K562 (cell line): ENCODE data around the gene FAM131C. TPM values are rescaled to one million over a fixed set of nuclear protein-coding genes. Genes with fewer than 3 reads are reported as not detected.

ENCODE experiments used
- ADNP ChIP-seq: fragments of 200-800 bp; sonication (Bioruptor generic); IDR thresholded peaks from 2 replicates; pipeline ENCODE4 v1.6.1; 2016; ENCODE audit warnings: missing genetic modification characterization, missing compliant biosample characterization
- ARID1B ChIP-seq: fragments of 450-650 bp; IDR thresholded peaks from 2 replicates; pipeline ENCODE4 v1.6.1; 2016; ENCODE audit warnings: antibody characterized with exemption, mild to moderate bottlenecking, inconsistent platforms
- BHLHE40 ChIP-seq: IDR thresholded peaks from 2 replicates; pipeline ENCODE4 v1.6.1; 2011; ENCODE audit warnings: low read length, improper control_type of control experiment
- ZNF282 ChIP-seq: sonication (generic); formaldehyde crosslinking; IDR thresholded peaks from 2 replicates; pipeline ENCODE4 v1.8.1; 2023; ENCODE audit warnings: missing genetic modification reagents
- polyA plus RNA-seq, 8 experiments: library from polyadenylated mRNA; depleted of rRNA in 4 of 8; stranded (reverse) in 5 of 8; unstranded in 3 of 8; fragments of >200 nt; fragmentation: Nextera tagmentation in 2 of 8; fragmentation: Illumina TruSeq in 1 of 8; extraction: Ambion mirVana in 2 of 8; extraction: Trizol in 1 of 8; gene quantifications; 2 replicates each; pipeline versions ENCODE4 v1.2.1 to v1.2.3, GENCODE V29; 2011 to 2014; ENCODE audit warnings: inconsistent platforms in 1 of 8, missing spikeins in 1 of 8
- total RNA-seq, 7 experiments: library from RNA; depleted of rRNA in 6 of 7; stranded (reverse); fragments of >200 nt in 6 of 7; fragmentation: Illumina TruSeq in 2 of 7; extraction: Trizol in 2 of 7; gene quantifications; 2 replicates each; pipeline versions ENCODE4 v1.2.1 to v1.2.3, GENCODE V29; 2011 to 2021; ENCODE audit warnings: low replicate concordance in 1 of 7
- TF ChIP-seq, protein P1 (sequence below): sonication (generic); formaldehyde crosslinking; IDR thresholded peaks from 2 replicates; pipeline ENCODE4 v1.8.0; 2022; ENCODE audit warnings: missing genetic modification reagents, mild to moderate bottlenecking, moderate library complexity, borderline replicate concordance
- TF ChIP-seq, protein P2 (sequence below): fragments of 200-800 bp; sonication (Bioruptor generic); IDR thresholded peaks from 2 replicates; pipeline ENCODE4 v1.6.1; 2017; ENCODE audit warnings: missing genetic modification characterization, missing compliant biosample characterization
- TF ChIP-seq, protein P3 (sequence below), 2 experiments: fragments of 450-650 bp in 1 of 2; sonication (generic) in 1 of 2; formaldehyde crosslinking in 1 of 2; IDR thresholded peaks in 1 of 2; conservative IDR thresholded peaks in 1 of 2; 2 replicates each; pipeline versions ENCODE4 v1.6.1 to v1.8.1; 2016 to 2023; ENCODE audit warnings: mild to moderate bottlenecking in 2 of 2, moderate library complexity in 2 of 2, inconsistent platforms in 1 of 2, missing genetic modification reagents in 1 of 2
- TF ChIP-seq, protein P4 (sequence below), 2 experiments: fragments of 450-650 bp; conservative IDR thresholded peaks; 2 replicates each; pipeline ENCODE4 v1.6.1; 2017; ENCODE audit warnings: mild to moderate bottlenecking in 2 of 2, moderate library complexity in 2 of 2
- TF ChIP-seq, protein P5 (sequence below): sonication (generic); IDR thresholded peaks from 2 replicates; pipeline ENCODE4 v1.6.1; 2016
- TF ChIP-seq, protein P6 (sequence below), 2 experiments: fragments of 450-650 bp; IDR thresholded peaks; 2 replicates each; pipeline ENCODE4 v1.6.1; 2016
- TF ChIP-seq, protein P7 (sequence below): sonication (generic); formaldehyde crosslinking; IDR thresholded peaks from 2 replicates; pipeline ENCODE4 v1.8.0; 2023; ENCODE audit warnings: mild to moderate bottlenecking, missing genetic modification reagents
- TF ChIP-seq, protein P8 (sequence below), 2 experiments: IDR thresholded peaks; 2 replicates each; pipeline ENCODE4 v1.6.1; 2011; ENCODE audit warnings: borderline replicate concordance in 1 of 2, control low read depth in 1 of 2, low read depth in 1 of 2, low read length in 1 of 2, mild to moderate bottlenecking in 1 of 2, mixed read lengths in 1 of 2, moderate library complexity in 1 of 2; ENCODE audit not compliant: insufficient read depth in 1 of 2, insufficient read length in 1 of 2, poor library complexity in 1 of 2, severe bottlenecking in 1 of 2; ENCODE audit errors: extremely low read depth in 1 of 2

Gene FAM131C
- total and polyA plus RNA-seq, 9 of the 15 experiments (the other 6 are each of a cell fraction or from before 2014, with no cell fraction given): 0.10 to 0.29 (median 0.16) TPM; not detected in 6

DNA sequence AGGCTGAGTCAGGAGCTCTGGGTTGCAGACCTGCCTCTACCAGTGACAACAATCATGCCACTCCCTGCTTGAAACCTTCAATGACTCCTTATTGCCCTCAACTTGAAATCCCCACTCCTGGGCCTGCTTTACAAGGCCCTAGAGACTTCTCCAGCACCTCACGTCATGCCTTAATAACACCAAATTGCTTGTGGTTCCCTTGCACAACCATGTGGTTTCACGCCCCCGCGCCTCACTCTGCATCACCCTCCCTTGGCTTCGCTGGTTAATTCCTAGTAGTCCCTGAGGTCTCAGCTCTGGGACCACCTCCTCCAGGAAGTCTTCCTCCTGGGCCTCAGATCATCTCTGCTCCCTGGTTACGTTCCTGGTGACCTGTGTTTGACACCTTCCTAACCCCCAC, 49.5 kb upstream of the FAM131C start (continued):
- TF ChIP-seq, protein P1, sequence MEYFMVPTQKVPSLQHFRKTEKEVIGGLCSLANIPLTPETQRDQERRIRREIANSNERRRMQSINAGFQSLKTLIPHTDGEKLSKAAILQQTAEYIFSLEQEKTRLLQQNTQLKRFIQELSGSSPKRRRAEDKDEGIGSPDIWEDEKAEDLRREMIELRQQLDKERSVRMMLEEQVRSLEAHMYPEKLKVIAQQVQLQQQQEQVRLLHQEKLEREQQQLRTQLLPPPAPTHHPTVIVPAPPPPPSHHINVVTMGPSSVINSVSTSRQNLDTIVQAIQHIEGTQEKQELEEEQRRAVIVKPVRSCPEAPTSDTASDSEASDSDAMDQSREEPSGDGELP: peak; percentile 44; the same call in 1 of the 2 replicates
- TF ChIP-seq, protein P2, sequence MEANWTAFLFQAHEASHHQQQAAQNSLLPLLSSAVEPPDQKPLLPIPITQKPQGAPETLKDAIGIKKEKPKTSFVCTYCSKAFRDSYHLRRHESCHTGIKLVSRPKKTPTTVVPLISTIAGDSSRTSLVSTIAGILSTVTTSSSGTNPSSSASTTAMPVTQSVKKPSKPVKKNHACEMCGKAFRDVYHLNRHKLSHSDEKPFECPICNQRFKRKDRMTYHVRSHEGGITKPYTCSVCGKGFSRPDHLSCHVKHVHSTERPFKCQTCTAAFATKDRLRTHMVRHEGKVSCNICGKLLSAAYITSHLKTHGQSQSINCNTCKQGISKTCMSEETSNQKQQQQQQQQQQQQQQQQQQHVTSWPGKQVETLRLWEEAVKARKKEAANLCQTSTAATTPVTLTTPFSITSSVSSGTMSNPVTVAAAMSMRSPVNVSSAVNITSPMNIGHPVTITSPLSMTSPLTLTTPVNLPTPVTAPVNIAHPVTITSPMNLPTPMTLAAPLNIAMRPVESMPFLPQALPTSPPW (CRISPR knock-in tag): 0 out of 2 replicates have a peak, but pooled peaks have one; percentile 15
- TF ChIP-seq, protein P3, sequence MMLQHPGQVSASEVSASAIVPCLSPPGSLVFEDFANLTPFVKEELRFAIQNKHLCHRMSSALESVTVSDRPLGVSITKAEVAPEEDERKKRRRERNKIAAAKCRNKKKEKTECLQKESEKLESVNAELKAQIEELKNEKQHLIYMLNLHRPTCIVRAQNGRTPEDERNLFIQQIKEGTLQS (IDR thresholded peaks at IDR 0.05): peak; percentile 37; the same call in 1 of the 2 replicates
- TF ChIP-seq, protein P3 (CRISPR knock-in tag; conservative IDR thresholded peaks at IDR 0.05): no peak
- peak; percentile 51; the same call in 1 of the 2 replicates for TF ChIP-seq ARID1B
- TF ChIP-seq ADNP (tag): no peak
- TF ChIP-seq, protein P4, sequence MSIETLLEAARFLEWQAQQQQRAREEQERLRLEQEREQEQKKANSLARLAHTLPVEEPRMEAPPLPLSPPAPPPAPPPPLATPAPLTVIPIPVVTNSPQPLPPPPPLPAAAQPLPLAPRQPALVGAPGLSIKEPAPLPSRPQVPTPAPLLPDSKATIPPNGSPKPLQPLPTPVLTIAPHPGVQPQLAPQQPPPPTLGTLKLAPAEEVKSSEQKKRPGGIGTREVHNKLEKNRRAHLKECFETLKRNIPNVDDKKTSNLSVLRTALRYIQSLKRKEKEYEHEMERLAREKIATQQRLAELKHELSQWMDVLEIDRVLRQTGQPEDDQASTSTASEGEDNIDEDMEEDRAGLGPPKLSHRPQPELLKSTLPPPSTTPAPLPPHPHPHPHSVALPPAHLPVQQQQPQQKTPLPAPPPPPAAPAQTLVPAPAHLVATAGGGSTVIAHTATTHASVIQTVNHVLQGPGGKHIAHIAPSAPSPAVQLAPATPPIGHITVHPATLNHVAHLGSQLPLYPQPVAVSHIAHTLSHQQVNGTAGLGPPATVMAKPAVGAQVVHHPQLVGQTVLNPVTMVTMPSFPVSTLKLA (conservative IDR thresholded peaks at IDR 0.05): 0 out of 4 replicates have a peak, but pooled peaks of 1 of the 2 experiments have one; percentile 23
- TF ChIP-seq, protein P5, sequence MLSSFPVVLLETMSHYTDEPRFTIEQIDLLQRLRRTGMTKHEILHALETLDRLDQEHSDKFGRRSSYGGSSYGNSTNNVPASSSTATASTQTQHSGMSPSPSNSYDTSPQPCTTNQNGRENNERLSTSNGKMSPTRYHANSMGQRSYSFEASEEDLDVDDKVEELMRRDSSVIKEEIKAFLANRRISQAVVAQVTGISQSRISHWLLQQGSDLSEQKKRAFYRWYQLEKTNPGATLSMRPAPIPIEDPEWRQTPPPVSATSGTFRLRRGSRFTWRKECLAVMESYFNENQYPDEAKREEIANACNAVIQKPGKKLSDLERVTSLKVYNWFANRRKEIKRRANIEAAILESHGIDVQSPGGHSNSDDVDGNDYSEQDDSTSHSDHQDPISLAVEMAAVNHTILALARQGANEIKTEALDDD: peak; percentile 79; the same call in 1 of the 2 replicates
- TF ChIP-seq, protein P6, sequence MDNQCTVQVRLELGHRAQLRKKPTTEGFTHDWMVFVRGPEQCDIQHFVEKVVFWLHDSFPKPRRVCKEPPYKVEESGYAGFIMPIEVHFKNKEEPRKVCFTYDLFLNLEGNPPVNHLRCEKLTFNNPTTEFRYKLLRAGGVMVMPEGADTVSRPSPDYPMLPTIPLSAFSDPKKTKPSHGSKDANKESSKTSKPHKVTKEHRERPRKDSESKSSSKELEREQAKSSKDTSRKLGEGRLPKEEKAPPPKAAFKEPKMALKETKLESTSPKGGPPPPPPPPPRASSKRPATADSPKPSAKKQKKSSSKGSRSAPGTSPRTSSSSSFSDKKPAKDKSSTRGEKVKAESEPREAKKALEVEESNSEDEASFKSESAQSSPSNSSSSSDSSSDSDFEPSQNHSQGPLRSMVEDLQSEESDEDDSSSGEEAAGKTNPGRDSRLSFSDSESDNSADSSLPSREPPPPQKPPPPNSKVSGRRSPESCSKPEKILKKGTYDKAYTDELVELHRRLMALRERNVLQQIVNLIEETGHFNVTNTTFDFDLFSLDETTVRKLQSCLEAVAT (IDR thresholded peaks at IDR 0.05): peak in 1 of 2 experiments; percentile 86; a peak in 2 of 4 replicates
- TF ChIP-seq BHLHE40: peak; percentile 34; the same call in 1 of the 2 replicates
- TF ChIP-seq, protein P7, sequence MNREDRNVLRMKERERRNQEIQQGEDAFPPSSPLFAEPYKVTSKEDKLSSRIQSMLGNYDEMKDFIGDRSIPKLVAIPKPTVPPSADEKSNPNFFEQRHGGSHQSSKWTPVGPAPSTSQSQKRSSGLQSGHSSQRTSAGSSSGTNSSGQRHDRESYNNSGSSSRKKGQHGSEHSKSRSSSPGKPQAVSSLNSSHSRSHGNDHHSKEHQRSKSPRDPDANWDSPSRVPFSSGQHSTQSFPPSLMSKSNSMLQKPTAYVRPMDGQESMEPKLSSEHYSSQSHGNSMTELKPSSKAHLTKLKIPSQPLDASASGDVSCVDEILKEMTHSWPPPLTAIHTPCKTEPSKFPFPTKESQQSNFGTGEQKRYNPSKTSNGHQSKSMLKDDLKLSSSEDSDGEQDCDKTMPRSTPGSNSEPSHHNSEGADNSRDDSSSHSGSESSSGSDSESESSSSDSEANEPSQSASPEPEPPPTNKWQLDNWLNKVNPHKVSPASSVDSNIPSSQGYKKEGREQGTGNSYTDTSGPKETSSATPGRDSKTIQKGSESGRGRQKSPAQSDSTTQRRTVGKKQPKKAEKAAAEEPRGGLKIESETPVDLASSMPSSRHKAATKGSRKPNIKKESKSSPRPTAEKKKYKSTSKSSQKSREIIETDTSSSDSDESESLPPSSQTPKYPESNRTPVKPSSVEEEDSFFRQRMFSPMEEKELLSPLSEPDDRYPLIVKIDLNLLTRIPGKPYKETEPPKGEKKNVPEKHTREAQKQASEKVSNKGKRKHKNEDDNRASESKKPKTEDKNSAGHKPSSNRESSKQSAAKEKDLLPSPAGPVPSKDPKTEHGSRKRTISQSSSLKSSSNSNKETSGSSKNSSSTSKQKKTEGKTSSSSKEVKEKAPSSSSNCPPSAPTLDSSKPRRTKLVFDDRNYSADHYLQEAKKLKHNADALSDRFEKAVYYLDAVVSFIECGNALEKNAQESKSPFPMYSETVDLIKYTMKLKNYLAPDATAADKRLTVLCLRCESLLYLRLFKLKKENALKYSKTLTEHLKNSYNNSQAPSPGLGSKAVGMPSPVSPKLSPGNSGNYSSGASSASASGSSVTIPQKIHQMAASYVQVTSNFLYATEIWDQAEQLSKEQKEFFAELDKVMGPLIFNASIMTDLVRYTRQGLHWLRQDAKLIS (CRISPR knock-in tag): no peak
- no peak for TF ChIP-seq ZNF282 (CRISPR knock-in tag)
- TF ChIP-seq, protein P8, sequence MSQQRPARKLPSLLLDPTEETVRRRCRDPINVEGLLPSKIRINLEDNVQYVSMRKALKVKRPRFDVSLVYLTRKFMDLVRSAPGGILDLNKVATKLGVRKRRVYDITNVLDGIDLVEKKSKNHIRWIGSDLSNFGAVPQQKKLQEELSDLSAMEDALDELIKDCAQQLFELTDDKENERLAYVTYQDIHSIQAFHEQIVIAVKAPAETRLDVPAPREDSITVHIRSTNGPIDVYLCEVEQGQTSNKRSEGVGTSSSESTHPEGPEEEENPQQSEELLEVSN (IDR thresholded peaks at IDR 0.05; ENCODE audit: borderline replicate concordance in 1 of 2, extremely low read depth in 1 of 2, insufficient read depth in 1 of 2, insufficient read length in 1 of 2, low read depth in 1 of 2, low read length in 1 of 2, poor library complexity in 1 of 2, severe bottlenecking in 1 of 2): peak in 1 of 2 experiments; percentile 22
